Right lobe of liver (tissue), 6 donors: ENCODE measurements around the gene SLC22A5. TPM values are rescaled to one million over a fixed set of nuclear protein-coding genes. Genes with fewer than 3 reads are reported as not detected.

Experiments used
- ATAC-seq, 4 donors: fragments of 200-7000 bp; cut with Tn5 transposase; one replicate each; pipeline ENCODE4 v1.9.1; 2020; ENCODE audit warnings: mild to moderate bottlenecking in 4 of 4, moderate library complexity in 4 of 4
- DNase-seq, 3 donors: peaks; one replicate each; pipeline ENCODE4 v3.0.0-alpha.2; 2020
- H3K27ac ChIP-seq, 3 donors: fragments of 200-600 bp; one replicate each; pipeline ENCODE4 v1.8.0; 2022
- H3K27me3 ChIP-seq, 2 donors: fragments of 200-600 bp; one replicate each; pipeline ENCODE4 v1.8.0; 2022
- H3K36me3 ChIP-seq, 4 donors: fragments of 200-600 bp; sonication (generic) in 1 of 4; one replicate each; pipeline versions ENCODE4 v1.5.1 to v1.8.0; 2017 to 2022; ENCODE audit warnings: control low read depth in 1 of 4
- H3K4me1 ChIP-seq, 4 donors: fragments of 200-600 bp; sonication (generic) in 1 of 4; one replicate each; pipeline versions ENCODE4 v1.5.1 to v1.8.0; 2017 to 2022; ENCODE audit warnings: control low read depth in 1 of 4
- H3K4me3 ChIP-seq, 3 donors: fragments of 200-600 bp; one replicate each; pipeline ENCODE4 v1.8.0; 2022
- H3K9me3 ChIP-seq, 4 donors: fragments of 200-600 bp; sonication (generic) in 1 of 4; one replicate each; pipeline versions ENCODE4 v1.5.1 to v1.8.0; 2017 to 2022; ENCODE audit warnings: control low read depth in 1 of 4
- CTCF ChIP-seq, 4 donors: fragments of 200-600 bp in 3 of 4; fragments of 450-650 bp in 1 of 4; IDR thresholded peaks; one replicate each; pipeline versions ENCODE4 v1.5.1 to v1.8.0; 2016 to 2022; ENCODE audit warnings: antibody characterized with exemption in 4 of 4, mild to moderate bottlenecking in 2 of 4
- POLR2A ChIP-seq: fragments of 450-650 bp; IDR thresholded peaks from one replicate; pipeline ENCODE4 v1.6.1; 2017; ENCODE audit warnings: antibody characterized with exemption, mild to moderate bottlenecking
- WGBS: methylation state at CpG from one replicate; pipeline ENCODE4 v1.1.6; 2018; ENCODE audit warnings: low coverage, low lambda C conversion rate; ENCODE audit not compliant: insufficient coverage; ENCODE audit errors: missing lambda C conversion rate; 5-methylcytosine and 5-hydroxymethylcytosine counted together
- intact Hi-C, 2 donors: fragments of 100-400 bp; cut with DNase I; formaldehyde crosslinking; loops; one replicate each; pipeline versions ENCODE4 v1.11.2 to v1.14.1; 2022
- total RNA-seq, 6 experiments: library from RNA; depleted of rRNA in 2 of 6; stranded (reverse); fragments of >200 nt in 2 of 6; fragmentation: NEBNext Ultra II Directional in 3 of 6; extraction: Animal tissue kit (Norgen Biotek cat#: 25700) in 3 of 6; gene quantifications; one replicate each; pipeline versions ENCODE4 v1.1.0 to v1.2.4, GENCODE V29; 2016 to 2023
- donor health status: DM: no; HTN: yes; CAD: no.
- donor health status: DM: no; HTN: no; CAD: no.
- donor health status: DM: no; HTN: no; CAD: no.
- donor health status: DM: no; HTN: yes; CAD: no.
- donor health status: DM: no; HTN: yes; CAD: no.

SLC22A5 gene
- total RNA-seq, 6 experiments from 2014 or later: 4.7 to 11.1 (median 6.5) TPM

DNA sequence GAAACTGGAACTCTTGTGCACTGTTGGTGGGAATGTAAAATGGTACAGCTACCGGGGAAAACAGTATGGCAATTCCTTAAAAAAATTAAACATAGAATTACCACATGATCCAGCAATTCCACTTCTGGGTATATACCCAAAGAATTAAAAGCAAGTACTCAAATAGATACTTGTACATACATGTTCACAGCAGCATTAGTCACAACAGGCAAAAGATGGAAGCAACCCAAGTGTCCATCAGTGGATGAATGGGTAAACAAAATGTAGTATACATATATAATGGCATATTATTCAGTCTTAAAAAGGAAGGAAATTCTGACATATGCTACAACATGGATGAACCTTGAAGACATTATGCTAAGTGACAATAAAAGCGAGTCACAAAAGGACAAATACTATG is 7.4 kb upstream of the SLC22A5 start:
- Histone ChIP-seq H3K9me3 (no peaks in the 10 kb centered on the region), H3K4me1 (peaks cover 0 to 20% (median 2%) of the 10 kb centered on the region in 4 donors), H3K36me3 (peaks cover 0 to 4% (median 0%) of the 10 kb centered on the region in 4 donors), H3K4me3 (no peak overlapping the region), H3K27ac (no peak overlapping the region), H3K27me3 (no peaks in the 10 kb centered on the region)
- TF ChIP-seq POLR2A: no peak
- TF ChIP-seq CTCF (IDR thresholded peaks at IDR 0.05): no peak
- WGBS: 100% methylated on average over 2 of the region's 2 CpGs
- no peak for ATAC-seq
- intact Hi-C loops: no loop called here
- DNase-seq: no peak

GRCh38 chr5:132363431-132364112 is 5.9 kb upstream of the SLC22A5 start:
- WGBS: 52% methylated on average over 7 of the region's 7 CpGs
- H3K36me3 ChIP-seq: peaks cover 0 to 4% (median 0%) of the 10 kb centered on the region in 4 donors
- no peaks in the 10 kb centered on the region for H3K27me3 ChIP-seq
- intact Hi-C loops: no loop called here
- H3K4me3 ChIP-seq: no peak overlapping the region
- peaks cover 0 to 26% (median 8%) of the 10 kb centered on the region in 4 donors for H3K4me1 ChIP-seq
- TF ChIP-seq CTCF (IDR thresholded peaks at IDR 0.05) (no peak), POLR2A (no peak)
- no peak for DNase-seq
- peak; percentile 48 to 75 (median 60) for ATAC-seq
- H3K9me3 ChIP-seq: no peaks in the 10 kb centered on the region
- H3K27ac ChIP-seq: peak overlapping the region in 1 of 3 donors; percentile 68

- H3K27ac ChIP-seq: peak overlapping the region in 1 of 3 donors; percentile 68
- 22% methylated on average over 1 of the region's 1 CpG for WGBS
- intact Hi-C loops: no loop called here
- peaks cover 0 to 4% (median 0%) of the 10 kb centered on the region in 4 donors for H3K36me3 ChIP-seq
- TF ChIP-seq CTCF (IDR thresholded peaks at IDR 0.05) (no peak), POLR2A (no peak)
- no peaks in the 10 kb centered on the region for H3K27me3 ChIP-seq
- peaks cover 0 to 30% (median 10%) of the 10 kb centered on the region in 4 donors for H3K4me1 ChIP-seq
- H3K9me3 ChIP-seq: no peaks in the 10 kb centered on the region
- DNase-seq: peak in 1 of 3 donors; percentile 64
- no peak overlapping the region for H3K4me3 ChIP-seq
- peak; percentile 83 to 86 (median 86) for ATAC-seq
Measured at GRCh38 chr5:132364319-132364718, 5.2 kb upstream of the SLC22A5 start.

- no peak overlapping the region for H3K27ac ChIP-seq
- no peaks in the 10 kb centered on the region for H3K27me3 ChIP-seq
- intact Hi-C loops: no loop called here
- TF ChIP-seq POLR2A (no peak), CTCF (IDR thresholded peaks at IDR 0.05) (no peak)
- H3K9me3 ChIP-seq: no peaks in the 10 kb centered on the region
- peaks cover 0 to 30% (median 10%) of the 10 kb centered on the region in 4 donors for H3K4me1 ChIP-seq
- no peak for DNase-seq
- WGBS: 76% methylated on average over 5 of the region's 6 CpGs
- ATAC-seq: no peak
- H3K36me3 ChIP-seq: no peaks in the 10 kb centered on the region
- H3K4me3 ChIP-seq: no peak overlapping the region
Measured at GRCh38 chr5:132365213-132365612, 4.3 kb upstream of the SLC22A5 start.
